Measurements from ENCODE around the gene MALAT1. TPM values are rescaled to one million over a fixed set of nuclear protein-coding genes. Genes with fewer than 3 reads are reported as not detected.
"Not testable (repeated sequence)": the region's sequence is repeated elsewhere in the genome, so short reads cannot be mapped to it uniquely, and the experiment has no call there.

MALAT1 gene
- total RNA-seq = 8,553 TPM

- TF ChIP-seq CTCF (IDR thresholded peaks at IDR 0.05) = no peak
- Histone ChIP-seq H3K9me3 (no peaks in the 10 kb centered on the region), H3K36me3 (peaks cover 34 to 42% of the 10 kb centered on the region in 2 donors), H3K27me3 (no peaks in the 10 kb centered on the region), H3K4me1 (peaks cover 19 to 26% of the 10 kb centered on the region in 2 donors), H3K27ac (peak within 1 kb of the TSS; percentile 95 to 99), H3K4me3 (peak within 1 kb of the TSS; percentile 62 to 67)
- intact Hi-C loops (cut with DNase I) = loop anchor here (2.0 kb wide), 1 partner anchor 76 kb away; the partner anchor contains the start of gene NEAT1
- peak in 1 of 2 donors; percentile 96 for DNase-seq (ENCODE audit: low spot score in 2 of 2)
Observed at GRCh38 chr11:65498977-65499712, at the start of gene MALAT1. MALAT1 (plus strand) TSS chr11:65499045.

GRCh38 chr11:65451301-65451700, 47.5 kb upstream of the MALAT1 start:
- H3K27me3 ChIP-seq; intact Hi-C loops (cut with DNase I); H3K4me3 ChIP-seq; H3K36me3 ChIP-seq; H3K27ac ChIP-seq; H3K9me3 ChIP-seq: not testable (repeated sequence)
- DNase-seq (ENCODE audit: low spot score in 2 of 2) = peak in 1 of 2 donors; percentile 25
- H3K4me1 ChIP-seq = peaks cover 9 to 22% of the 10 kb centered on the region in 2 donors

GRCh38 chr11:65452259-65452658, 46.6 kb upstream of the MALAT1 start:
- not testable (repeated sequence) for DNase-seq (ENCODE audit: low spot score in 2 of 2)

GRCh38 chr11:65452806-65453490, 45.9 kb upstream of the MALAT1 start:
- no peaks in the 10 kb centered on the region for H3K9me3 ChIP-seq
- no peaks in the 10 kb centered on the region for H3K27me3 ChIP-seq
- intact Hi-C loops (cut with DNase I) = no loop called here
- H3K4me3 ChIP-seq = no peak overlapping the region
- peak overlapping the region; percentile 87 to 94 for H3K27ac ChIP-seq
- DNase-seq (ENCODE audit: low spot score in 2 of 2) = peak in 1 of 2 donors; percentile 80
- H3K4me1 ChIP-seq = peaks cover 9 to 19% of the 10 kb centered on the region in 2 donors
- H3K36me3 ChIP-seq = no peaks in the 10 kb centered on the region
- no peak for TF ChIP-seq CTCF (IDR thresholded peaks at IDR 0.05)

More at GRCh38 chr11:65452259-65452658, 46.6 kb upstream of the MALAT1 start:
- Histone ChIP-seq H3K4me1 (peaks cover 9 to 19% of the 10 kb centered on the region in 2 donors), H3K27ac (peak overlapping the region; percentile 59 to 94)
- intact Hi-C loops (cut with DNase I); H3K4me3 ChIP-seq; H3K9me3 ChIP-seq; H3K27me3 ChIP-seq; H3K36me3 ChIP-seq: not testable (repeated sequence)

GRCh38 chr11:65454311-65454695, 44.5 kb upstream of the MALAT1 start:
- H3K9me3 ChIP-seq = no peaks in the 10 kb centered on the region
- TF ChIP-seq CTCF (IDR thresholded peaks at IDR 0.05) = no peak
- H3K27ac ChIP-seq = peak overlapping the region; percentile 87 to 94
- peaks cover 9 to 19% of the 10 kb centered on the region in 2 donors for H3K4me1 ChIP-seq
- no peaks in the 10 kb centered on the region for H3K36me3 ChIP-seq
- peak overlapping the region; percentile 60 to 67 for H3K4me3 ChIP-seq
- DNase-seq (ENCODE audit: low spot score in 2 of 2) = no peak
- no peaks in the 10 kb centered on the region for H3K27me3 ChIP-seq
- intact Hi-C loops (cut with DNase I) = no loop called here

GRCh38 chr11:65454696-65455456, 44.0 kb upstream of the MALAT1 start:
- H3K36me3 ChIP-seq = no peaks in the 10 kb centered on the region
- peak in 1 of 2 donors; percentile 95 for DNase-seq (ENCODE audit: low spot score in 2 of 2)
- peaks cover 9 to 19% of the 10 kb centered on the region in 2 donors for H3K4me1 ChIP-seq
- no peaks in the 10 kb centered on the region for H3K27me3 ChIP-seq
- peak overlapping the region; percentile 87 to 94 for H3K27ac ChIP-seq
- H3K4me3 ChIP-seq = peak overlapping the region; percentile 60 to 67
- H3K9me3 ChIP-seq = no peaks in the 10 kb centered on the region
- no peak for TF ChIP-seq CTCF (IDR thresholded peaks at IDR 0.05)
- intact Hi-C loops (cut with DNase I) = loop anchor here (1.0 kb wide), 1 partner anchor 16 kb away; no protein-coding TSS in a partner anchor

All from ascending aorta (tissue), 2 donors.